GM12865 (cell line): Measurements from ENCODE around the gene PRKN.

Experiments used
- DNase-seq: peaks from one replicate; pipeline ENCODE4 v3.0.0; 2010; ENCODE audit warnings: low read depth
- H3K4me3 ChIP-seq: 2 replicates; pipeline ENCODE4 v1.5.1; 2011; ENCODE audit warnings: mild to moderate bottlenecking, low read depth, low read length, control low read depth
- TF ChIP-seq, protein P1 (sequence below): IDR thresholded peaks from 2 replicates; pipeline ENCODE4 v1.5.1; 2011; ENCODE audit warnings: low read length, control low read depth, low read depth, inconsistent platforms; ENCODE audit not compliant: insufficient read depth; ENCODE audit errors: missing control alignments

PRKN gene

DNA sequence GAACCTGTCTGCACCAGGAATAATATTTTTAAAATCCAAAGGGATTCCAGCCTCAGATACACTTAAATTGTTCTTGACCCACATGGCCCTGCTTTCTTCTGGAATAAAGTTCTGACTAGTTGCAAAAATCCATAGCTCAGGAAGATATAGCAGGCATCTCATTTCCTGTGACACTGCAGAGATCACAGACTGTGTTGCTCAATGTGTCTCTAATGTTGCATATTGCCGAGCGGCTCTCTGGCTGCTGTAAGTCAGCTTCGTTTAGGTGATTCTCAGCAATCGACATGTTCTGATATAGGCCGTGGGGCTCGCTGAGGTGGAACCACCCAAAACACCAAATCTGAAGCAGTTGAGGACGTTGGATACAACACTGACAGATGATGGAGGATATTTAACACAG is 955.4 kb downstream of the PRKN start:
- TF ChIP-seq, protein P1, sequence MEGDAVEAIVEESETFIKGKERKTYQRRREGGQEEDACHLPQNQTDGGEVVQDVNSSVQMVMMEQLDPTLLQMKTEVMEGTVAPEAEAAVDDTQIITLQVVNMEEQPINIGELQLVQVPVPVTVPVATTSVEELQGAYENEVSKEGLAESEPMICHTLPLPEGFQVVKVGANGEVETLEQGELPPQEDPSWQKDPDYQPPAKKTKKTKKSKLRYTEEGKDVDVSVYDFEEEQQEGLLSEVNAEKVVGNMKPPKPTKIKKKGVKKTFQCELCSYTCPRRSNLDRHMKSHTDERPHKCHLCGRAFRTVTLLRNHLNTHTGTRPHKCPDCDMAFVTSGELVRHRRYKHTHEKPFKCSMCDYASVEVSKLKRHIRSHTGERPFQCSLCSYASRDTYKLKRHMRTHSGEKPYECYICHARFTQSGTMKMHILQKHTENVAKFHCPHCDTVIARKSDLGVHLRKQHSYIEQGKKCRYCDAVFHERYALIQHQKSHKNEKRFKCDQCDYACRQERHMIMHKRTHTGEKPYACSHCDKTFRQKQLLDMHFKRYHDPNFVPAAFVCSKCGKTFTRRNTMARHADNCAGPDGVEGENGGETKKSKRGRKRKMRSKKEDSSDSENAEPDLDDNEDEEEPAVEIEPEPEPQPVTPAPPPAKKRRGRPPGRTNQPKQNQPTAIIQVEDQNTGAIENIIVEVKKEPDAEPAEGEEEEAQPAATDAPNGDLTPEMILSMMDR: no peak
- DNase-seq: no peak

DNA sequence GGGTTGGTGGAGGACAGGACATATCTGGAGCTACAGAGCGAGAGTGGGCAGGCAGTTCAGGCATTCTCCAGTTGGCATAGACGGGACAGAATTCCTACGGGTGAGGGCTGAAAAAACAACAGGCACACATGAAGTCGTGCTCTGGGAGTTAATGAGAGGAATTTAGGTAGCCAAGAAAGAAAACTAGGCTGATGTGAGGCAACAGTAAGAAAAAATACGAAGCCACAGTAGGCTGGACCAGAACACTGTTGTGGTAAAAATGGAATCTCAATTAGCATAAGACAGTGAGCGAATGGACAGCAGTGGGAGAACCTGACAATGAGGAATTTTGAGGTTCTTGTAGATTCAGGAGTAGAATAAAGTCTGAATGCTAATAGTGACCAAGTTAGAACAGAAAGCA is 965.6 kb downstream of the PRKN start:
- TF ChIP-seq, protein P1: no peak
- no peak overlapping the region for H3K4me3 ChIP-seq
- no peak for DNase-seq

More for the DNA sequence above, 955.4 kb downstream of the PRKN start:
- H3K4me3 ChIP-seq: no peak overlapping the region

DNA sequence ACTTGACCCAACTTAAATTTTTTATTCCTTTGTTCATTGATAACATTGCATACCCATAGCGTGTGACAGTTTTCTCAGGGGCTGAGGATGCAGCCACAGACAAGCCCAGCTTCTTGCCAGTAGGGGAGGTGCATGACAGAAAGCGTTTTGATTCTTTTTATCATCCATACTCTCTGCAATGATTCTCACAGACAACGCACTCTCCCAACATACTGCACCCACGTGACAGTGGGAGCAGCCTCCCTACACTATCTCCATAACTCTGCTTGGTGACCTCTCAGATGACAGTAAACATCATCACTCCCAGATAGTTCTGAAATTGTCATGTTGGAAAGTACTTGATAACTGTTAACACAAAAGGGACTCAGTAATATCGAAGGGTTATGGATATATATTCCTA is 972.5 kb downstream of the PRKN start:
- TF ChIP-seq, protein P1: no peak
- no peak overlapping the region for H3K4me3 ChIP-seq
- no peak for DNase-seq

DNA sequence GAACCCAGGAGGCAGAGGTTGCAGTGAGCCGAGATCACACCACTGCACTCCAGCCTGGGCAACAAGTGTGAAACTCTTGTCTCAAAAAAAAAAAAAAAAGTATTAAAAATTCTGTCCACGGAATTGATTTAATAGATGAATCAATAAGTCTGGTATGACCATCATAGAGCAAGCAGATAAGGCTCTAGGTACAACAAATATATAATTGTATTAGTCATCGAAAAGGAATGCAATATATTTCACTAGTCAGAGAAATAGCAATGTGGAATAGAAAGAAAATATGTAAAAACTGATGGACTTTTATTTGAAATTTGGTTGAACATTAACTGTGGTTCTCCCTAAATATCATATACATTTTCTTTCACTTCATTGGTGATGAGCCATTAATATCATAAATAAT is 976.9 kb downstream of the PRKN start:
- no peak for DNase-seq
- H3K4me3 ChIP-seq: no peak overlapping the region
- TF ChIP-seq, protein P1: no peak

DNA sequence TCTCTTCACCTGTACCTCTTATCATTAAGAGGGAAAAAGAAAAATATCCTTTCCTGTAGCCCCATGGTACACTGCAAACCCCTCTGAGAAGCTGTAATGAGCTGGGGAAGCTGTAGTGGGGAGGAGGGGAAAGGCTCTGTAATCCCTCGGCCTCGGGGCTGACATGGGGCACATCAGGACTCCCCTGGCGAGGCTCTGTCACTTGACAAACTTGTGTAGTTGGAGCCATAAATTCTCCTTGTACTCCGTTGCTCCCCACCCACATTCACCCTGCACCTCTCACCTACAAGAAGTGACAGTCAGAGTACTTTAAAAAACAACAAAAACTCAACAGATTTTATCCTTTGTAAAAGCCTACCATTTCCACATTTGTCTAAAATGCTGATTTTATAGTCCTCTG is 978.0 kb downstream of the PRKN start:
- no peak overlapping the region for H3K4me3 ChIP-seq
- DNase-seq: no peak
- TF ChIP-seq, protein P1: no peak

DNA sequence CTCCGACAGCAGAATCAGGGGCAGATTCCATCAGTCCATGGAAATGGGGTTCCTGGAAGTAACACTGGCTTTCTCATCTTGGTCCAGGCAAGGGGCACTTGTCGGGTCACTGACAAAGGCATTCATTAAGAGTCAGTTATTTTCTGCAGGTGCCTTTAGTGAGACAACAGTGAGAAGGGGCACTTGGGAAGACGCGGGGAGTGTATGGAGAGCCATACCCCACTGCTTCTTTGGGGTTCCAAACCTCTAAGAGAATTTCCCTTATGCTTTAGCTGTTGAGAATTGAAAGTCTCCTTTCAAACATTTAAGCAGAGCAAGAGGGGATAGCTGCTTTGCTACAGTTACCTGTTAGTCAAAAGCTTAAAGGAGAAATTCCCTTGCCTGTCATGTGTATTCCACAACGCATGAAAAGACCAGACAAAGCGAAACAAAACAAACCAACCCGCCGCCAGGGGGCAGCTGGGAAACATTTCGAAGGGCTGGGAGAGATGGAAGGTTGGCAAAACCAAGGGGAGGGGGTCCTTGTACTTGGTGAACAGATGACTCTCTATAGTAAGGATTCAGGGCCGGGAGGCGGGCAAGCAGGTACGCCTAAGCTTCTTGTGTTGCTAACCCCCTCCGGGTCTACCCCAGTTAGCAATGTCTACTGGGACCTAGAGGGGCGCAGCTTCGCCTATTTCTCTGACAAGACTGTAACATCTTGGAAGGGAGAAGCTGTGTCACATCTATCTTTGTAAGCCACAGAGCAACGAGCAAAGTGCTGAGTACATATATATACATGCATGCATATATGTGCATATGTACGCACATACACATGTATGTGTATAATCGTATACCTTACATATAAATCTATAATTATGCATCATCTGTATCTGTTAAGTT is 978.8 kb downstream of the PRKN start:
- TF ChIP-seq, protein P1: peak; percentile 51
- H3K4me3 ChIP-seq: no peak overlapping the region
- peak; percentile 39 for DNase-seq

DNA sequence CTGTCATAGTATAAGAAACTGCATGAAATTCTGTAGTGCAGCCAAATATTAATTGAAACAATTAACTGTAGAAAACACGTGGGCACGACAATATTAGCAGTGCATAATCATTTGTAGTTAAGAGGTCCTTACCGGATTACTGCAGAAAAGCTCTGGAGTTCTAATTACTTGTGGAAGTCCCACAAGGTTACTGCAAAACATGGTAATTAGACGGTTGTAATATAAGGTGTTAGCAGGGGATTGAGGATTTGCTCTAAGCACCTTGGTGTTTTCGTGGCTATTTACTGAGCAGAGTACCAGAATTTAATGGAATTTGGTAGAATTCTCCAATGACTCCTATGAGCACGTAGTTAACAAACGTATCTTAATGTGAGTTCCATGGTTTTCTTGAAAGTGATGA is 980.1 kb downstream of the PRKN start:
- no peak overlapping the region for H3K4me3 ChIP-seq
- TF ChIP-seq, protein P1: no peak
- no peak for DNase-seq
